K562 (cell line): ENCODE measurements around the gene TMA7B. TPM values are rescaled to one million over a fixed set of nuclear protein-coding genes. Genes with fewer than 3 reads are reported as not detected.

Experiments
- ATAC-seq: fragments of 200-7000 bp; cut with Tn5 transposase; 3 replicates; pipeline ENCODE4 v1.9.1; 2020; ENCODE audit warnings: moderate library complexity
- BruUV-seq: library from RNA; stranded (reverse); fragments of 400-500 nt; replicated peaks from 2 replicates; lab custom pipeline; 2021; lab: Mats Ljungman, UMichigan
- CTCF ChIA-PET: fragments of 300-600 bp; formaldehyde crosslinking; extraction: SDS; loops from one replicate; lab custom pipeline; 2021; ENCODE audit warnings: low intra/inter-chr PET ratio; lab: Yijun Ruan, JAX
- POLR2A ChIA-PET: fragments of 300-600, 350-650 bp; sonication (Branson Sonifier 250); formaldehyde crosslinking; extraction: SDS; loops from one replicate; lab custom pipeline; 2021; ENCODE audit warnings: antibody characterized with exemption, inconsistent platforms; lab: Yijun Ruan, JAX
- DNase-seq, 4 experiments: peaks; one replicate each; pipeline versions ENCODE4 v3.0.0 to v3.0.0-alpha.2; 2011 to 2018; ENCODE audit warnings: low spot score in 3 of 4, mixed read lengths in 3 of 4; ENCODE audit errors: extremely low read depth in 1 of 4
- FAIRE-seq: peaks from 2 replicates; lab custom pipeline; 2011; peaks lifted over from hg19 to GRCh38; lab: Jason Lieb, UNC
- H2AFZ ChIP-seq: 2 replicates; pipeline ENCODE4 v1.6.0; 2011; ENCODE audit warnings: low read depth, low read length, control low read depth, inconsistent platforms
- H3K27ac ChIP-seq: fragments of 200-600 bp; 3 replicates; pipeline ENCODE4 v1.8.0; 2011; ENCODE audit warnings: low read depth, mild to moderate bottlenecking, control low read depth, inconsistent platforms, low read length, moderate library complexity, mixed read lengths; ENCODE audit errors: extremely low read depth
- H3K27me3 ChIP-seq, 2 experiments: fragments of 300-600 bp in 1 of 2; 2 replicates in 1 of 2; 3 replicates in 1 of 2; pipeline versions ENCODE4 v1.6.0 to v1.8.0; 2011; ENCODE audit warnings: inconsistent platforms in 2 of 2, low read length in 2 of 2, mild to moderate bottlenecking in 1 of 2, mixed read lengths in 1 of 2, moderate library complexity in 1 of 2; ENCODE audit not compliant: control insufficient read depth in 2 of 2, insufficient read depth in 2 of 2
- H3K36me3 ChIP-seq: fragments of 300-600 bp; 3 replicates; pipeline ENCODE4 v1.8.0; 2011; ENCODE audit warnings: mild to moderate bottlenecking, low read length, inconsistent platforms; ENCODE audit not compliant: control insufficient read depth, insufficient read depth
- H3K4me1 ChIP-seq, 2 experiments: fragments of 200-600 bp in 1 of 2; replicated peaks in 1 of 2; 2 replicates in 1 of 2; 3 replicates in 1 of 2; pipeline versions ENCODE4 v1.5.1 to v1.8.0; 2011; ENCODE audit warnings: inconsistent platforms in 2 of 2, low read length in 2 of 2, mild to moderate bottlenecking in 1 of 2, mixed read lengths in 1 of 2, moderate library complexity in 1 of 2; ENCODE audit not compliant: control insufficient read depth in 2 of 2, insufficient read depth in 2 of 2
- H3K4me2 ChIP-seq: 2 replicates; pipeline ENCODE4 v1.6.1; 2011; ENCODE audit warnings: low read length, control low read depth, inconsistent platforms, mixed read lengths; ENCODE audit not compliant: insufficient read depth
- H3K4me3 ChIP-seq: fragments of 200-600 bp; sonication (generic), shearing (Covaris generic); 2 replicates; pipeline ENCODE4 v1.5.1; 2016; ENCODE audit warnings: control low read depth, inconsistent platforms
- H3K79me2 ChIP-seq: fragments of 200-600 bp; 3 replicates; pipeline ENCODE4 v1.8.0; 2011; ENCODE audit warnings: low read length, inconsistent platforms; ENCODE audit not compliant: control insufficient read depth, insufficient read depth
- H3K9ac ChIP-seq, 2 experiments: 2 replicates each; pipeline versions ENCODE4 v1.6.0 to v1.6.1; 2011; ENCODE audit warnings: low read depth in 2 of 2, low read length in 2 of 2, control low read depth in 1 of 2, inconsistent platforms in 1 of 2, mild to moderate bottlenecking in 1 of 2, mixed read lengths in 1 of 2; ENCODE audit not compliant: insufficient read depth in 1 of 2
- H3K9me1 ChIP-seq: one replicate; pipeline ENCODE4 v1.6.0; 2011; ENCODE audit warnings: inconsistent platforms, mild to moderate bottlenecking, low read length, moderate library complexity; ENCODE audit not compliant: control insufficient read depth, insufficient read depth
- H3K9me3 ChIP-seq: replicated peaks from 2 replicates; pipeline ENCODE4 v1.5.1; 2011; ENCODE audit warnings: low read depth, low read length, inconsistent platforms; ENCODE audit not compliant: control insufficient read depth, insufficient read depth
- H4K20me1 ChIP-seq: replicated peaks from 2 replicates; pipeline ENCODE4 v1.6.1; 2011; ENCODE audit warnings: low read length, inconsistent platforms, mixed read lengths; ENCODE audit not compliant: control insufficient read depth, insufficient read depth
- CBX8 ChIP-seq: fragments of 200-600 bp; sonication (generic); IDR thresholded peaks from 2 replicates; pipeline ENCODE4 v1.6.1; 2012; ENCODE audit warnings: borderline replicate concordance, mixed run types, low read depth, mild to moderate bottlenecking, moderate library complexity, mixed read lengths, low read length, control low read depth, inconsistent platforms; ENCODE audit not compliant: poor library complexity, severe bottlenecking; ENCODE audit errors: extremely low read depth
- POLR2G ChIP-seq: fragments of 200-400 bp; formaldehyde crosslinking; IDR thresholded peaks from 2 replicates; pipeline ENCODE4 v1.6.1; 2017; ENCODE audit warnings: low read depth, mild to moderate bottlenecking, antibody characterized with exemption, low read length, moderate library complexity
- SUPT5H ChIP-seq: fragments of 450-650 bp; IDR thresholded peaks from 2 replicates; pipeline ENCODE4 v1.6.1; 2016
- TARDBP ChIP-seq: fragments of 450-650 bp; IDR thresholded peaks from 2 replicates; pipeline ENCODE4 v1.6.1; 2016
- XRCC4 ChIP-seq: IDR thresholded peaks from one replicate; pipeline ENCODE4 v1.6.1; 2011; ENCODE audit not compliant: insufficient read depth, insufficient read length; ENCODE audit errors: extremely low read depth
- ZNF75A ChIP-seq: fragments of 450-650 bp; formaldehyde crosslinking; IDR thresholded peaks from 2 replicates; pipeline ENCODE4 v1.4.0; 2020; ENCODE audit warnings: mild to moderate bottlenecking
- WGBS: fragments of 100-300 bp; shearing (Covaris generic); methylation state at CpG from one replicate; pipeline ENCODE4 v1.1.6; 2016; ENCODE audit warnings: low coverage, mixed read lengths; ENCODE audit not compliant: insufficient coverage; ENCODE audit errors: missing lambda C conversion rate; 5-methylcytosine and 5-hydroxymethylcytosine counted together
- in situ Hi-C: fragments of 300-500 bp; cut with MboI; formaldehyde crosslinking; loops from 4 replicates; pipeline ENCODE4 v1.15.0; 2018; ENCODE audit warnings: inconsistent platforms, mixed read lengths
- intact Hi-C: fragments of 100-400 bp; cut with micrococcal nuclease; formaldehyde crosslinking; loops from 2 replicates; pipeline ENCODE4 v1.14.2; 2022
- polyA plus RNA-seq, 8 experiments: library from polyadenylated mRNA; depleted of rRNA in 4 of 8; stranded (reverse) in 5 of 8; unstranded in 3 of 8; fragments of >200 nt; fragmentation: Nextera tagmentation in 2 of 8; fragmentation: Illumina TruSeq in 1 of 8; extraction: Ambion mirVana in 2 of 8; extraction: Trizol in 1 of 8; gene quantifications; 2 replicates each; pipeline versions ENCODE4 v1.2.1 to v1.2.3, GENCODE V29; 2011 to 2014; ENCODE audit warnings: inconsistent platforms in 1 of 8, missing spikeins in 1 of 8
- total RNA-seq, 7 experiments: library from RNA; depleted of rRNA in 6 of 7; stranded (reverse); fragments of >200 nt in 6 of 7; fragmentation: Illumina TruSeq in 2 of 7; extraction: Trizol in 2 of 7; gene quantifications; 2 replicates each; pipeline versions ENCODE4 v1.2.1 to v1.2.3, GENCODE V29; 2011 to 2021; ENCODE audit warnings: low replicate concordance in 1 of 7
- TF ChIP-seq, protein P1 (sequence below): sonication (generic); formaldehyde crosslinking; IDR thresholded peaks from 2 replicates; pipeline ENCODE4 v1.8.1; 2023; ENCODE audit warnings: mild to moderate bottlenecking, missing genetic modification reagents
- TF ChIP-seq, protein P2 (sequence below): fragments of 200-800 bp; sonication (Bioruptor generic); IDR thresholded peaks from 2 replicates; pipeline ENCODE4 v1.6.1; 2016; ENCODE audit warnings: missing genetic modification characterization, missing compliant biosample characterization

The TMA7B gene
- total and polyA plus RNA-seq, 9 of the 15 experiments (the other 6 are each of a cell fraction or from before 2014, with no cell fraction given): 5.6 to 14.2 (median 11.8) TPM

DNA sequence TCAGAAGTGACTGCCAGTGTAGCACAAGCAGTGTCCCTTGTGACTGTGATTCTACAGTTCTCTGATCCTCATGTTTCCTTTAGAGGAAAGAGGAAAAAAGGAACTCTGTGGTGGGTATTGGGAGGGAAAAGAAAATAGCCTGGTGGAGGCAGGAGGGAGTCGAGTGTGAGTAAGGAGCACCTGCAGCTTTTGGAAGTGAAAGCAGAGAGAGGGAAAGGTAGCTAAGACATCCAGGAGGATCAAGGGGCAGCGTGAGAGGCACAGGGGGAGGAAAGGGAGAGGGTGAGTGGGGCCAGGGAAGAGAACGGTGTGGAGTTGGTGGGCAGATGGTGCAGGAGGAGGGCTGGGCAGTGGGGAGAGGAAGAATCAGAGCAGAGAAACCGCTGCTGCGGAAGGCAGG is 12.4 kb downstream of the TMA7B start:
- Histone ChIP-seq H3K4me1 (peaks cover 6 to 7% of the 10 kb centered on the region in 2 experiments; a peak in 4 of 5 replicates), H3K27ac (no peak overlapping the region), H3K36me3 (peaks cover 57% of the 10 kb centered on the region; the same call in 2 of the 3 replicates), H3K9me3 (no peaks in the 10 kb centered on the region), H3K9me1 (no peaks in the 10 kb centered on the region), H2AFZ (no peak overlapping the region), H3K4me2 (no peak overlapping the region), H4K20me1 (no peaks in the 10 kb centered on the region), H3K27me3 (no peaks in the 10 kb centered on the region), H3K79me2 (no peaks in the 10 kb centered on the region), H3K9ac (no peak overlapping the region), H3K4me3 (no peak overlapping the region)
- in situ Hi-C loops (no loop called here), intact Hi-C loops (no loop called here)
- ATAC-seq (no peak), DNase-seq (no peak), FAIRE-seq (no peak)
- TF ChIP-seq XRCC4 (no peak), ZNF75A (CRISPR knock-in tag) (no peak), SUPT5H (peak; percentile 57), POLR2G (no peak), TARDBP (0 out of 2 replicates have a peak, but pooled peaks have one; percentile 51), CBX8 (no peak)
- TF ChIP-seq, protein P1, sequence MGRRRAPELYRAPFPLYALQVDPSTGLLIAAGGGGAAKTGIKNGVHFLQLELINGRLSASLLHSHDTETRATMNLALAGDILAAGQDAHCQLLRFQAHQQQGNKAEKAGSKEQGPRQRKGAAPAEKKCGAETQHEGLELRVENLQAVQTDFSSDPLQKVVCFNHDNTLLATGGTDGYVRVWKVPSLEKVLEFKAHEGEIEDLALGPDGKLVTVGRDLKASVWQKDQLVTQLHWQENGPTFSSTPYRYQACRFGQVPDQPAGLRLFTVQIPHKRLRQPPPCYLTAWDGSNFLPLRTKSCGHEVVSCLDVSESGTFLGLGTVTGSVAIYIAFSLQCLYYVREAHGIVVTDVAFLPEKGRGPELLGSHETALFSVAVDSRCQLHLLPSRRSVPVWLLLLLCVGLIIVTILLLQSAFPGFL: no peak
- TF ChIP-seq, protein P2, sequence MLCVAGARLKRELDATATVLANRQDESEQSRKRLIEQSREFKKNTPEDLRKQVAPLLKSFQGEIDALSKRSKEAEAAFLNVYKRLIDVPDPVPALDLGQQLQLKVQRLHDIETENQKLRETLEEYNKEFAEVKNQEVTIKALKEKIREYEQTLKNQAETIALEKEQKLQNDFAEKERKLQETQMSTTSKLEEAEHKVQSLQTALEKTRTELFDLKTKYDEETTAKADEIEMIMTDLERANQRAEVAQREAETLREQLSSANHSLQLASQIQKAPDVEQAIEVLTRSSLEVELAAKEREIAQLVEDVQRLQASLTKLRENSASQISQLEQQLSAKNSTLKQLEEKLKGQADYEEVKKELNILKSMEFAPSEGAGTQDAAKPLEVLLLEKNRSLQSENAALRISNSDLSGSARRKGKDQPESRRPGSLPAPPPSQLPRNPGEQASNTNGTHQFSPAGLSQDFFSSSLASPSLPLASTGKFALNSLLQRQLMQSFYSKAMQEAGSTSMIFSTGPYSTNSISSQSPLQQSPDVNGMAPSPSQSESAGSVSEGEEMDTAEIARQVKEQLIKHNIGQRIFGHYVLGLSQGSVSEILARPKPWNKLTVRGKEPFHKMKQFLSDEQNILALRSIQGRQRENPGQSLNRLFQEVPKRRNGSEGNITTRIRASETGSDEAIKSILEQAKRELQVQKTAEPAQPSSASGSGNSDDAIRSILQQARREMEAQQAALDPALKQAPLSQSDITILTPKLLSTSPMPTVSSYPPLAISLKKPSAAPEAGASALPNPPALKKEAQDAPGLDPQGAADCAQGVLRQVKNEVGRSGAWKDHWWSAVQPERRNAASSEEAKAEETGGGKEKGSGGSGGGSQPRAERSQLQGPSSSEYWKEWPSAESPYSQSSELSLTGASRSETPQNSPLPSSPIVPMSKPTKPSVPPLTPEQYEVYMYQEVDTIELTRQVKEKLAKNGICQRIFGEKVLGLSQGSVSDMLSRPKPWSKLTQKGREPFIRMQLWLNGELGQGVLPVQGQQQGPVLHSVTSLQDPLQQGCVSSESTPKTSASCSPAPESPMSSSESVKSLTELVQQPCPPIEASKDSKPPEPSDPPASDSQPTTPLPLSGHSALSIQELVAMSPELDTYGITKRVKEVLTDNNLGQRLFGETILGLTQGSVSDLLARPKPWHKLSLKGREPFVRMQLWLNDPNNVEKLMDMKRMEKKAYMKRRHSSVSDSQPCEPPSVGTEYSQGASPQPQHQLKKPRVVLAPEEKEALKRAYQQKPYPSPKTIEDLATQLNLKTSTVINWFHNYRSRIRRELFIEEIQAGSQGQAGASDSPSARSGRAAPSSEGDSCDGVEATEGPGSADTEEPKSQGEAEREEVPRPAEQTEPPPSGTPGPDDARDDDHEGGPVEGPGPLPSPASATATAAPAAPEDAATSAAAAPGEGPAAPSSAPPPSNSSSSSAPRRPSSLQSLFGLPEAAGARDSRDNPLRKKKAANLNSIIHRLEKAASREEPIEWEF (CRISPR knock-in tag): no peak
- CTCF ChIA-PET: no interaction called here
- TSS peak; percentile 64 for BruUV-seq
- 91% methylated on average over 4 of the region's 5 CpGs for WGBS
- POLR2A ChIA-PET: interaction anchor here (0.7 to 2.8 kb wide), 10 partner anchors 7 to 428 kb away, joined by 3 to 14 read pairs (median 6); no protein-coding TSS in a partner anchor
